HG03558 (cell line): ENCODE data around the gene BLID.

ENCODE experiments used
- ATAC-seq: cut with Tn5 transposase; IDR thresholded peaks from one replicate; pipeline ENCODE4 v1.9.1; 2021; ENCODE audit warnings: moderate number of reproducible peaks; ENCODE audit not compliant: unreplicated experiment; ENCODE audit errors: extremely low read depth

BLID gene

GRCh38 chr11:122091835-122092234 is 24.2 kb downstream of the BLID start:
- ATAC-seq, result no peak

- no peak for ATAC-seq
Measured at GRCh38 chr11:122089111-122089510, 26.9 kb downstream of the BLID start.

- ATAC-seq, result no peak
Measured at GRCh38 chr11:122085712-122086111, 30.3 kb downstream of the BLID start.

- no peak for ATAC-seq
Measured at GRCh38 chr11:122085264-122085663, 30.8 kb downstream of the BLID start.

GRCh38 chr11:122082205-122082604 is 33.8 kb downstream of the BLID start:
- ATAC-seq, result no peak

- ATAC-seq, result no peak
Measured at GRCh38 chr11:122081073-122081472, 34.9 kb downstream of the BLID start.

GRCh38 chr11:122077459-122077858 is 38.6 kb downstream of the BLID start:
- no peak for ATAC-seq

- no peak for ATAC-seq
Measured at GRCh38 chr11:122076512-122077120, 39.4 kb downstream of the BLID start.

GRCh38 chr11:122075016-122075415 is 41.0 kb downstream of the BLID start:
- ATAC-seq, result no peak

- no peak for ATAC-seq
Measured at GRCh38 chr11:122074022-122074421, 42.0 kb downstream of the BLID start.

- ATAC-seq, result no peak
Measured at GRCh38 chr11:122071709-122072202, 44.3 kb downstream of the BLID start.

- ATAC-seq, result no peak
Measured at GRCh38 chr11:122069707-122070360, 46.2 kb downstream of the BLID start.

GRCh38 chr11:122068837-122069236 is 47.2 kb downstream of the BLID start:
- no peak for ATAC-seq

- ATAC-seq, result no peak
Measured at GRCh38 chr11:122068141-122068540, 47.9 kb downstream of the BLID start.
